IPS-11a (cell line): ENCODE results near the gene GCK.

Source experiments
- H3K4me3 ChIP-seq: one replicate; pipeline ENCODE4 v1.5.1; 2013; ENCODE audit warnings: low read depth, low read length, control low read depth

GCK gene

DNA sequence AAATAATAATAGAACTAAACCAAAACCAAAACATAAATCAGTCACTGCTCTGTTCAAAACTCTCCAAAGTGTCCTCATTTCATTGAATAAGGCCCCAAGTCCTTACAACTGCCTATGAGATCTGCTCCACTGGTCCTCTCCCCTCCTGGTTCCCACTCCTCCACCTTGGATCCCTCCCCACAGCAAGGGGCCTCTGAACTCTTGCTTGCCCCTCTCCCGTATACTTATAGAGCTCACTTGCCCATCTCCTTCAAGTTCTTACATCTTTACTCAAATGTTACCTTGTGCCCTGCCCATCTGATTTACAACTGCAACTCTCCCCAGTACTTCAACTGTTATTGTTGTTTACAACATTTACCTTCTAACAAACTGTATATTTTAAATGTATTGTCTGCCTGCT, 66.7 kb downstream of the GCK start:
- peak overlapping the region; percentile 86 for H3K4me3 ChIP-seq

DNA sequence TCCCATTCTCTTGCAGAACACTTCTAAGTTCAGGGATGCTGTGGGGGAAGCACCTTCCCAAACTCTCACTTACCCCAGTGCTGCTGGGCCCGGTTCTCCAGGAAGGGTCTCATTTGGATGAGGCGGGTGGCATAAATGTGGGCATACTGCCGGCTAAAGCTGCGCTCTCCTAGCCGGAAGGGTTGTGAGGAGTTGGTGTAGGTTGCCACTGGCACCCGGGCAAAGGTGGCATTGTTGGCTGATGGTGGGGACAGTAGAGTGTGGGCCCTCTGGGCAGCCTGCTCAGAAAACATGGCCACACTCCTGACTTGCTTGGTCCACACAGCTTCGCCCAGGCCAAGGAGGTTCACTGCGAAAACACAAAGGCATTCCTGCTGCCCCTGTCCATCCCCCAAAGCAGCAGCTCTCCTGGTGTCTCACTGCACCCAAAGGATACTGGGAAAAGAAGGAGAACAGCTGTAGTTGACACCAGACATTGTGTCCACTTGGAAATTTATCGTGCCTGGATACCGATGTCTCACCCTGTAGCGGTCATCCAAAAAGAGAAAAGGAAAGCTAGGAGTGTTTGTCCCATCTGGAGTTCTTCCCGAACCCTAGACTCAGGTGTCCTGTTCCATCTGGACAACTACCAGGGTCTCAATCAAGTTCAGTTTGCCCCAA, 67.3 kb downstream of the GCK start:
- no peak overlapping the region for H3K4me3 ChIP-seq

DNA sequence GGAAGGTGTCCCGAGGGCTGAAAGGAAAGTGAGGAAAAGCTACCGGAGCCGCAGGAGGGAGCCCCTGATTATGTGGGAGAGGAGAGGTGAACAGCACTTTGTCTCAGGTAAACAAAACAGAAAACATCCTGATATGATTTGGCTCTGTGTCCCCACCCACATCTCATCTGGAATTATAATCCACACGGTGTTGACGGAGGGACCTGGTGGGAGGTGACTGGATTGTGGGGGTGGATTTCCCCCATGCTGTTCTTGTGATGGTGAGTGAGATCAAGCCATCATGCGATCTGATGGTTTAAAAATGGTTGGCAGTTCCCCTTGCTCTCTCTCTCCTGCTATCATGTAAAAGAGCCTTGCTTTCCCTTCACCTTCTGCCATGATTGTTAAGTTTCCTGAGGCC, 68.8 kb downstream of the GCK start:
- H3K4me3 ChIP-seq: no peak overlapping the region

DNA sequence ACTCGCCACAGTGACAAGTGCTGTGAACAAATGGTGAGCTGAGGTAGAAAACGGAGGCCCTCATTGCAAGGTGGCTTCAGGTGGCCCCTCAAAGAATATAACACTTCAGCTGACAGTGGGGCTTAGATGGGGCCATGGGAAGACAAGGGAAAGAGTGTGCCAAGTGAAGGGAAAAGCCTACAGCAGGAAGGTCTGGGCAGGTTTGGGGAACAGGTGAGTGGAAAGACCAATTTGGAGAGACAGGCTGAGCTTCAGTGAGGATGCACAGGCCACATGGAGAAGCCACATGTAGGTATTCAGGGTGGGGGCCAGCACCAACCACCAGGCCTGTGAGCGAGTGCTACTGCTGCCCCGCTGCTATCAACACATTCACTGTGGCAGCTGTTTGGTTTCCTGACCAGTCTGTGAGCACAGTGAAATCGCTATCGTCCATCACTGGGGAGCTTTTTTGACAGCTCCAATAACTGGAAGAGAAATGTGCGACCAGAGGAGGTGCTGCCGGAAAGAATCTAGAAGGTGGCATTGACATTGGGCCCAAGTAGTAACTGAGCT, 69.3 kb downstream of the GCK start:
- no peak overlapping the region for H3K4me3 ChIP-seq

DNA sequence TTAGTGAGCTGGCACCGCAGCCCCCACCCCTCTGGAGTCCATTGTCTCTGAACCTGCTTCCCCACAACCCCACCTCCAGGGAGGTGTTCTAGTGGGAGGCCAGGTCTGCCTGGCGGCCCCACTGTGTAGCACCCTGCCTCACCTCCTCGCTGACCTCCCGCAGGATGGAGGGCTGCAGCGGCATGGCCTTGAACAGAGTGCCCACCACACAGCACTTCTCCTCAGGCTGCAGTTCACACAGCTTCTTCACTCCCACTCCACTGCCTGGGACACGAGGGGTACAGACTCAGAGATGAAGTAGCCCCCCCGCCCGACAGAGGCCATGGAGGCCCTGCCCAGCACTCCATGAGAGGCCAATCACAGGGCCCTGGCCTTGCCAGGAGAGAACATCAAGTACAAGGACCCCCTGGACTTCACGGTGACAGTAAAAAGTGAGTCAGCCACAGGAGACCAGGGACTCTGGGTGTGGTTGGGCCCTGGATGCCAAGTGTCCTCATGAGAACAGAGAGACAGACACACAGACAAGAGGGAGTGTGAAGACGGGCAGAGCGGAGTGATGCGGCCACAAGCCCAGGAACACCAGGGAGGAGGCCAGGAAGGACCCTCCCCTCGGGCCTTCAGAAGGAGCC, 71.3 kb downstream of the GCK start:
- no peak overlapping the region for H3K4me3 ChIP-seq

DNA sequence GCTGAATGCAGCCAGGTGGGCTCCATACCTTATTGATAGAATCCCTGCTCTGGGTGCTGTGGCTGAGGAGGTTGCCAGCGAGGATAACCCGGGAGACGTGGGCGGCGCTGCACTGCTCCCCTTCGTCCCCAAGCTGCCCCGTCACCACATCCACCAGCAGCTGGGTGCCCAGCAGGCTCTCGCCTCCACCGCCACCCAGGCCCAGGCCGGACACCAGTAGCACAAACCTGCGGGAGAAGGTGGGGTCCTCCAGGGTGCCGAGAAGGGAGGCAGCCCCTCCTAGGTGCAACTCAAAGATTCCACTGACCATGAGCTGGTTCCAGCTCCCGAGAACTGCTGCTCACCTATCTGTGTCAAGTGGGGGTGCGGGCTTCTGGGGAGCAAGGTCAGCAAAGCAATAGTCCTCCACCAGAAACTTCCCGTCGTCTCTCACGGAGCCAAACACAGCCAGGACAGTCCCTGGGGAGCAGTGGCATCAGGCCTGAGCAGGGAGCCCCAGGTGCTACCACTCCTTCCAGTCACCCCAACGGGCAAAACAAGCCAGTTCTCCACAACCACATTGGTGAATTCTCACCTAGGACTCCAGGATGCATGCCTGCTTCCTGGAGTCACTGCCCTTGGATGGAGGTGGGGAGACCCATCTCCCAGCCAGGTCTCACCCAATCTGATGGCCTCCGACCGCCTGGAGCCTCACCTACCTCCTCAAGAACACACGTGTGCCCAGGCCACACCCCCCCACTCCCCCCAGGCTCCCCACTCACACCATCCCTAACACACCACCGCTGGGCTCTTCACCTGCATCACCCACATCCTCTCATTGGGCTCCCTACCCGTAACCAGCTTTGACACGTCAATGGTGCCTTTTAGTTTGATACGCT, 72.2 kb downstream of the GCK start:
- H3K4me3 ChIP-seq: no peak overlapping the region

DNA sequence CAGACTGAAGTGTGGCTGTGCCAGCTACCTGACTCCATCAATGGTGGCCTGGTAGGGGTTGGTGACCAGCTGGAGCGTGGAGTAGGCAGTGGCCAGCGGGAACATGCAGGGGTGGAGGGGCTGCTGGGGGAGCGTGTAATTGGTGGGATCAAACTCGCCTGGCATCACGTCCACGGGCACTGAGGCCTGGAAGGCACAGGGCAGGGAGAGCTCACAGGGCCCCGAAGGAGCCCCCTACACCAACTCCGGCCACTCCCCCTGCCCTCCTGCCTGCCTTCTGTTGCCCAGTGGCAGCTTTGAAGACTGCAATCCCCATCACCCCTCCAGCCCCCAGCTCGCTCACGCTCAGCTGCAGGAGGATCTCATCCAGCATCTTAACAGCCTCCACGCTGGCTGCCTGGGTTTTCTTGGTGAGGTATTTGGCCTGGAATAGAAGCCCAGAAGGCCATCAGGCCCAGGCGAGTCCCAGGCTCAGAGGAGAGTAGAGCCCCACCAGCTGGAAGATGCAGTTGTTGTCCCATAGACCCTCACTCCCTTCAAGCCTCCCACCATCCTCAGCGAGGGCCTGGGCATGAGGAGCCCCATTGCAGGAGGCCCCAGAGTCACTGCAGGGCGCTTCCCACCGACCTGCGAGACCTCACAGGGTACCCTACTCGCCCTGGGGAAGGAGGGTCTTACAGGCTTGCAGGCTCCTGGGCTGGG, 73.0 kb downstream of the GCK start:
- no peak overlapping the region for H3K4me3 ChIP-seq

DNA sequence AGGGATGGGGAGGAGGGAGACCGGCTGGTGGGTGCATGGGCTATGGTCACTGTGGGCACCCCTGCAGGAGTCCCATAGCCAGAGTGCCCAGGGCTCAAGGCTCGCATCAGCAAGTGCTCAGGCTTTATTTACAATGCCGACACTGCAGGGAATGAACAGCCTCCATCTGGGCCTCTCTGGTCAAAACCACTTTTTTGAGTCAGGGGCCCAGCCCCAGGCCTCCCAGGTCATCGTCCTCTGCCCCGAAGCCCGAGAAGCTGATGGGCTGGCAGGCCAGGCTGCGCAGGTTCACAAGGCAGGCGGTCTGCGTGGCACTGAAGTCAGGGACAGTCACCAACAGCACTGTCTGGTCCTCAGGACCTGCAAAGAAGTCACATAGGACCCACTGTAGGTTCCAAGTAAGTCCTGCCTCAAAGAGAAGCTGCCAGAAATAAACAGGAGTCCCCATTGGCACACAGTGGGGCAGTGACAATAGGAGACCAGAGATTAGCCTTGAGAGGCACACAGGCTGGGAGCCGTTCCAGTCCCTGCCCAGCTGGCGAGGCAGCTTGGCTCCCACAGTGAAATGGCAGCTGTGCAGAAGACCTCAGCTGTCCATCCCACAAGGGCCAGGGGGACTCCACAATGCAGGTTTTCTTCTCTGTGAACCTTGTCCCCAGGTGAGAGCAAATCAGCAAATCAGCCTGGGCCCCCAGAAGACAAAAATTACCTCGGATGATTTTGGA, 74.5 kb downstream of the GCK start:
- H3K4me3 ChIP-seq: no peak overlapping the region

DNA sequence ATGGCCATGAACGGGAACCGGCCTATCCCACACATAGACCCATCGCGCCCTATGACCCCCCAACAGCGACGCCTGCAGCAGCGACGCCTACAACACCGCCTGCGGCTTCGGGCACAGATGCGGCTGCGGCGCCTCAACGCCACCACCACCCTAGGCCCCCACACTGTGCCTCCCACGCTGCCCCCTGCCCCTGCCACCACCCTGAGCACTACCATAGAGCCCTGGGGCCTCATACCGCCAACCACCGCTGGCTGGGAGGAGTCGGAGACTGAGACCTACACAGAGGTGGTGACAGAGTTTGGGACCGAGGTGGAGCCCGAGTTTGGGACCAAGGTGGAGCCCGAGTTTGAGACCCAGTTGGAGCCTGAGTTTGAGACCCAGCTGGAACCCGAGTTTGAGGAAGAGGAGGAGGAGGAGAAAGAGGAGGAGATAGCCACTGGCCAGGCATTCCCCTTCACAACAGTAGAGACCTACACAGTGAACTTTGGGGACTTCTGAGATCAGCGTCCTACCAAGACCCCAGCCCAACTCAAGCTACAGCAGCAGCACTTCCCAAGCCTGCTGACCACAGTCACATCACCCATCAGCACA, 75.4 kb downstream of the GCK start:
- H3K4me3 ChIP-seq: no peak overlapping the region

DNA sequence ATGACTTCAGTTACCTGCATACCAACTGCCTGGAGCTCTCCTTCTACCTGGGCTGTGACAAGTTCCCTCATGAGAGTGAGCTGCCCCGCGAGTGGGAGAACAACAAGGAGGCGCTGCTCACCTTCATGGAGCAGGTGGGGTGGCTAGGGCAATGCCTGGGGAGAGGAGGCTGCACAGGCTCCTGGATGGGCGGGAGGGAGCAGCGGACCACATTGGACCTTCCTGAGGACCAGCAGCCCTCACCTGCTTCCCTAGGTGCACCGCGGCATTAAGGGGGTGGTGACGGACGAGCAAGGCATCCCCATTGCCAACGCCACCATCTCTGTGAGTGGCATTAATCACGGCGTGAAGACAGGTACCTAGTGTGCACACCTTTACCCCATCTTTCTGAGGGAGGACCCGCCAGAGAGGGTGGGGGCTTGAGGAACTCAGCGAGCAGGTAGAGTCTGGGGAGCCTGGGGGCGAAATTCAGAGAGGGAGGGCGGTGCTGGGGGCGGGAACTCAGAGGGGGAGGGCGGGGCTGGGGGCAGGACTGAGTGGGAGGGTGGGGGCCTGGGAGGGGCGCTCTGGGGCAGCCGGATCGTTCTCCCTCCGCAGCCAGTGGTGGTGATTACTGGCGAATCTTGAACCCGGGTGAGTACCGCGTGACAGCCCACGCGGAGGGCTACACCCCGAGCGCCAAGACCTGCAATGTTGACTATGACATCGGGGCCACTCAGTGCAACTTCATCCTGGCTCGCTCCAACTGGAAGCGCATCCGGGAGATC, 76.1 kb downstream of the GCK start:
- H3K4me3 ChIP-seq: no peak overlapping the region

DNA sequence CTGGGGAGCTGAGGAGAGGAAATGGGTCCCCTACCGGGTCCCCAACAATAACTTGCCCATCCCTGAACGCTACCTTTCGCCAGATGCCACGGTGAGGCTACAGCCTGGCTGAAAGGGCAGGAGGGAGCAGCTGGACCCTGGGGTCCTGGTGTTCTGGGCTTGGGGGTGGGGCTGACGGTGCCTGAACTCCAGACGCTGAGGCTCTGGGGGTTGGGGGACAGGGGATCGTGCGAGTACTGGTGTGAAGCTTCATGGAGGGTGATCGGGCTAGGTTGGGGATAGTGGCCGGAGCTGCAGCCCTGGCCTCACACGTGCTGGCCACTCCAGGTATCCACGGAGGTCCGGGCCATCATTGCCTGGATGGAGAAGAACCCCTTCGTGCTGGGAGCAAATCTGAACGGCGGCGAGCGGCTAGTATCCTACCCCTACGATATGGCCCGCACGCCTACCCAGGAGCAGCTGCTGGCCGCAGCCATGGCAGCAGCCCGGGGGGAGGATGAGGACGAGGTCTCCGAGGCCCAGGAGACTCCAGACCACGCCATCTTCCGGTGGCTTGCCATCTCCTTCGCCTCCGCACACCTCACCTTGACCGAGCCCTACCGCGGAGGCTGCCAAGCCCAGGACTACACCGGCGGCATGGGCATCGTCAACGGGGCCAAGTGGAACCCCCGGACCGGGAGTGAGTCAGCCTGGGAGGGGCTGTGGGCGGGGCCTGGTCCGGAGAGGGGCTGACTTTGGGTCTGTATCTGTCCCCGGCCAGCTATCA, 76.8 kb downstream of the GCK start:
- H3K4me3 ChIP-seq: no peak overlapping the region

DNA sequence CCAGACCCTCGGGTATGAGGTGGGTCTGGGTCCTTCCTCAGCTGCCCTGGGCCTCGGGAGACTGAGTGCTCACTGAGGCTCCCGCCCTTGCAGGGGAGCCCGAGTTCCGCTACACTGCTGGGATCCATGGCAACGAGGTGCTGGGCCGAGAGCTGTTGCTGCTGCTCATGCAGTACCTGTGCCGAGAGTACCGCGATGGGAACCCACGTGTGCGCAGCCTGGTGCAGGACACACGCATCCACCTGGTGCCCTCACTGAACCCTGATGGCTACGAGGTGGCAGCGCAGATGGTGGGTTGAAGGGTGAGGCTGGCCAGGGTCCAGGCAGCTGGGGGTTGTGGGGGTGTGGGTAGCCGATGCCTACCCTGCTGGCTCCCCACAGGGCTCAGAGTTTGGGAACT, 77.5 kb downstream of the GCK start:
- H3K4me3 ChIP-seq: no peak overlapping the region

DNA sequence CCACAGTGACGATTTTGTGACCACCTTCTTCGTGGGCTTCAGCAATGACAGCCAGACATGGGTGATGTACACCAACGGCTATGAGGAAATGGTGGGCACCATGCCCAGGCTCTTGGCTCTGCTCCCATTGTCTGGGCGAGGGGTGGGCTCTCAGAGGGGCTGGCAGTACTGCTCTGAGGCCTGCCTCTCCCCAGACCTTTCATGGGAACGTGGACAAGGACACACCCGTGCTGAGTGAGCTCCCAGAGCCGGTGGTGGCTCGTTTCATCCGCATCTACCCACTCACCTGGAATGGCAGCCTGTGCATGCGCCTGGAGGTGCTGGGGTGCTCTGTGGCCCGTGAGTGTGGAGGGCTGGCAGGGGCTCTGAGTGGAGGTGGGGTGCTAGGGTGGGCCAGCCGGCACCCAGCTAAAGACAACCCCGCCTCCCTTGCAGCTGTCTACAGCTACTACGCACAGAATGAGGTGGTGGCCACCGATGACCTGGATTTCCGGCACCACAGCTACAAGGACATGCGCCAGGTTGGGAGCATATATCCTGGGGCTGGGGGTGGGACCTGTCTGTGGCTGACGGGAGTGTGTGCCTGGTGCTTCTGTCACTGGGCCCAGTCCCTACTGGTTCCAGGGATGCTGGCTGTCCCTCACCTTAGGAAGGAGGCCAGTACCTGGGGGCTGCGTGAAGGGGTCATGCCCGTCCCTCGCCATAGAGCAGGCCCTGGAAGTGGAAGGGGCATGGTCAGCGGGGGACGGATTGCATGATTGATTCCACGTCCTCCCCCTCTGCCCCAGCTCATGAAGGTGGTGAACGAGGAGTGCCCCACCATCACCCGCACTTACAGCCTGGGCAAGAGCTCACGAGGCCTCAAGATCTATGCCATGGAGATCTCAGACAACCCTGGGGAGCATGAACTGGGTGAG, 78.3 kb downstream of the GCK start:
- H3K4me3 ChIP-seq: no peak overlapping the region

DNA sequence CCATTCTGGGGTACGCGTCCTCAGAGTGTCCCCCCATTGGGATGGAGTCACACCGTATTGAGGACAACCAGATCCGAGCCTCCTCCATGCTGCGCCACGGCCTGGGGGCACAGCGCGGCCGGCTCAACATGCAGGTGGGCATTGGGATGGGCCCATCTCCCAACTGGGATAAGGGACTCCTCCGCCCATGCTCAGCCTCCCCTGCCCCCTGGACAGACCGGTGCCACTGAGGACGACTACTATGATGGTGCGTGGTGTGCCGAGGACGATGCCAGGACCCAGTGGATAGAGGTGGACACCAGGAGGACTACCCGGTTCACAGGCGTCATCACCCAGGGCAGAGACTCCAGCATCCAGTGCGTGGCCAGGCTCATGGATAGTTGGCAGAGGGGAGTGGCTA, 79.2 kb downstream of the GCK start:
- no peak overlapping the region for H3K4me3 ChIP-seq

DNA sequence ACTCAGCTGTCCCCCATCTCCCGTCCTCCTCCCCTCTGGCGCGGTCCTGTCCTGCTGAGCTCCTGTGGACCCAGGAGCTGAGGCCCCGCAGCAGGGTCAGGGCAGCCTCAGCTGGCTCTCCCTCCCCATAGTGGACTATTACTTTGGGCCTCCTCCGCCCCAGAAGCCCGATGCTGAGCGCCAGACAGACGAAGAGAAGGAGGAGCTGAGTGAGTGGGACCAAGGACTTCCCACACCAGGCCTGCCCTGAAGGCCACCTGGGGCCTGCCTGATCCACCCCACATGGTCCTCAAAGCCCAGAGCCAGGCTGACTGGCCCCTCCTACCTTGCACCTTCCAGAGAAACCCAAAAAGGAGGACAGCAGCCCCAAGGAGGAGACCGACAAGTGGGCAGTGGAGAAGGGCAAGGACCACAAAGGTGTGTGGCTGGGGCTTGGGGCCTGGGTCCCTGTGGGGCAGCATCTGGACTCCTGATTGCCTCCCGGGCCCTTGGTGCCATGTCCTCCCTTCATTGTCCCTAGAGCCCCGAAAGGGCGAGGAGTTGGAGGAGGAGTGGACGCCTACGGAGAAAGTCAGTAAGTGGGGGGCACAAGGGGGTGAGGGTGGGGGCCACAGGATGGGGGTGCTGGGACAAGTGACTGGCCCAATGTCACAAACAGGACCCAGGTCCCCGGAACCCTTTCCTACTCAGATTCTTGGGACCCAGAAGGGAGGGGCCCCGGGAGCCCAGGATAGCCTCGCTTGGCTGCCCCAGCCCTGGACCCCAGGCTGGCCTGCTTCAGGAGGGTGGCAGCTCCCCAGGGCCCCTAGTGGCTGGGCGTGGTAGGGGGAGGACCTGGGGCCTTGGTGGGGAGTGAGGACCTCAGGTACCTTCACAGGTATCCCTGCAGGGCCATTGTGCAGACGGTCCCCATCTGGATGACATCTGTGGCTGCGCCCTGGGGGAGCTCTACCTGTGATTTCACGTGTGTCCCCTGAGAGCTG, 80.2 kb downstream of the GCK start:
- no peak overlapping the region for H3K4me3 ChIP-seq

DNA sequence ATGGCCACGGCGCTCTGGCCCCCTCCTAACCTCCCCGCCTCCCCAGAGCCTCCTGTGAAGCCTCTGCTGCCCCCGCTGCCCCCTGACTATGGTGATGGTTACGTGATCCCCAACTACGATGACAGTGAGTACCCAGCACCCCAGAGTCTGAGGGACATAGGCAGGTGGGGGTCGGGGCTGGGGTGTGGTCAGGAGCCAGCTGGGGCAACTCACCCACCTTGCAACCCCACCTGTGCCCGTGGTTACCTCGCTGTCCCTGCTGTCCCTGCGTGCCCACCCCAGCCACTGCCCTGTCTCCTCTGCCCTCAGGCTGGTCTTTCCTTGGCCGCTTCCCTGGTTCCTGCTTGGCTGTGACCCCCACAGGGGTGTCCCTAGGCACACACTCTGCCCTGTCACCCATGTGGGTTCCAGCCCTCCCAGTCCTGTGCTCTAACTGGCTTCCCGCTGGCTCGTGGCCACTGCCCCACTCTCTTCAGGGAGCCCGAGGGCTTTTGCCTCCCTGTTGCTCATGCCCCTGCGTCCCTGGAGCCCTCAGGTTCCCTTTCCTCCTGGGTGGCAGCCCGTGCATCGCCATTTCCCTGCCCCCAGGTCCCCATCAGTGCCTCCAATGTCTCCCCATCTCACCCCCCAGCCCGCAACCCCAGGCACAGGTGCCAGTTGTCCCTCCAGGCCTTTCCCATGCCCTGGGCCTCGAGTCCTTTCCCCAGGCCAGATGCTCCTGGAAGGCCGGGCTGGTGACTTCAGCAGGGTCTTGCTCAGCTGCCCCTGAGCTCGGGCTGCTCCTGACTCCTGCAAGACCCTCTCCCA, 81.1 kb downstream of the GCK start:
- H3K4me3 ChIP-seq: no peak overlapping the region
